ENCODE results near the gene HEG1.

The HEG1 gene

DNA sequence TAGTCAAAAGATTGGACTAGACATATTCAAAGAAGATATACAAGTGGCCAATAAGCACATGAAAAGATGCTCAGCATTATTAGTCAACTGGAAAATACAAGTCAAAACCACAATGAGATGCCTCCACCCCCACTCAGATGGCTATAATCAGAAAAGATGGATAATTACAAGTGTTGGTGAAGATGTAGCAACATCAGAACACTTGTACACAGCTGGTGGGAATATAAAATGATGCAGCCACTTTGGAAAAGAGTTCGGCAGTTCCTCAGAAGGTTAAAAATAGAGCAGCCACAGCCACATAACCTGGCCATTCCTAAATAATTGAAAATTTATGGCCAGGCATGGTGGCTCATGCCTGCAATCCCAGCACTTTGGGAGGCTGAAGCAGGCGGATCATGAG, 38.4 kb downstream of the HEG1 start:
- H3K36me3 ChIP-seq (ENCODE audit: control insufficient read depth, insufficient read depth, low read length), result peaks cover 26% of the 10 kb centered on the region
- H3K27me3 ChIP-seq (replicated peaks; ENCODE audit: control insufficient read depth, insufficient read depth, low read length), result no peaks in the 10 kb centered on the region
- TF ChIP-seq, protein P1, sequence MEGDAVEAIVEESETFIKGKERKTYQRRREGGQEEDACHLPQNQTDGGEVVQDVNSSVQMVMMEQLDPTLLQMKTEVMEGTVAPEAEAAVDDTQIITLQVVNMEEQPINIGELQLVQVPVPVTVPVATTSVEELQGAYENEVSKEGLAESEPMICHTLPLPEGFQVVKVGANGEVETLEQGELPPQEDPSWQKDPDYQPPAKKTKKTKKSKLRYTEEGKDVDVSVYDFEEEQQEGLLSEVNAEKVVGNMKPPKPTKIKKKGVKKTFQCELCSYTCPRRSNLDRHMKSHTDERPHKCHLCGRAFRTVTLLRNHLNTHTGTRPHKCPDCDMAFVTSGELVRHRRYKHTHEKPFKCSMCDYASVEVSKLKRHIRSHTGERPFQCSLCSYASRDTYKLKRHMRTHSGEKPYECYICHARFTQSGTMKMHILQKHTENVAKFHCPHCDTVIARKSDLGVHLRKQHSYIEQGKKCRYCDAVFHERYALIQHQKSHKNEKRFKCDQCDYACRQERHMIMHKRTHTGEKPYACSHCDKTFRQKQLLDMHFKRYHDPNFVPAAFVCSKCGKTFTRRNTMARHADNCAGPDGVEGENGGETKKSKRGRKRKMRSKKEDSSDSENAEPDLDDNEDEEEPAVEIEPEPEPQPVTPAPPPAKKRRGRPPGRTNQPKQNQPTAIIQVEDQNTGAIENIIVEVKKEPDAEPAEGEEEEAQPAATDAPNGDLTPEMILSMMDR (IDR thresholded peaks at IDR 0.05; ENCODE audit: insufficient read depth, low read length, poor library complexity, severe bottlenecking), result no peak
- H3K4me3 ChIP-seq (replicated peaks; ENCODE audit: low read depth, low read length), result no peak overlapping the region
- DNase-seq (ENCODE audit: extremely low read depth, insufficient read length), result no peak

DNA sequence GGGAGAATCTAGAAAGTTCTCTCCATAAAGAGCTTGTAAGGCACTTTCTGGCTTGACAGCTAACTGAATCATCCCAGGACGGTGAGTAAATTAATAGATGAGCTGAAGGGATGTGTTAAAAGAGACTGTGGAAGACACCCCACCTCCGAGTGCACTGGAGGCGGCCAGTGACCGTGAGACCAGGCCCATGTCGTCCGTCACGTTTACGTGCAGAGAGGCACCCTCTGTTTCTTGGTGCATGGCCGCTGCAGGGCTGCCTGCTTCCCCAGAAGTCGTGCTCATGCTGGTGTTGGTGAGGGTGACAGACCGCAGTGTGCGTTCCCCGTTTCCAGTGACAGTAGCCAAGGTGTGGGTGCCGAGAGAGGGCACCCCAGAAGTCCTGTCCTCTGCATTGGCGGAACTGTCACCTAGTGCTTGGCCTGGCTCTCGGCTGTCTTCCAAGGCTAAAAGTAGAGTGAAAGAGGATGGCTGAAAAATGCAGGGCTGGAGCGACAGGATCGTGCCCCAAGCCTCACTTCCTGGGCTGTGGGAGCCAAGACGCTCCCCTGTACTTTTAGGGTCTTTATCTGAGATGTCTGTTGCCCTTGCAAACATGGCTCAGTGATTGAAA, 41.1 kb downstream of the HEG1 start:
- no peak for DNase-seq (ENCODE audit: extremely low read depth, insufficient read length)
- TF ChIP-seq, protein P1 (IDR thresholded peaks at IDR 0.05; ENCODE audit: insufficient read depth, low read length, poor library complexity, severe bottlenecking), result no peak
- H3K36me3 ChIP-seq (ENCODE audit: control insufficient read depth, insufficient read depth, low read length), result peaks cover 39% of the 10 kb centered on the region

DNA sequence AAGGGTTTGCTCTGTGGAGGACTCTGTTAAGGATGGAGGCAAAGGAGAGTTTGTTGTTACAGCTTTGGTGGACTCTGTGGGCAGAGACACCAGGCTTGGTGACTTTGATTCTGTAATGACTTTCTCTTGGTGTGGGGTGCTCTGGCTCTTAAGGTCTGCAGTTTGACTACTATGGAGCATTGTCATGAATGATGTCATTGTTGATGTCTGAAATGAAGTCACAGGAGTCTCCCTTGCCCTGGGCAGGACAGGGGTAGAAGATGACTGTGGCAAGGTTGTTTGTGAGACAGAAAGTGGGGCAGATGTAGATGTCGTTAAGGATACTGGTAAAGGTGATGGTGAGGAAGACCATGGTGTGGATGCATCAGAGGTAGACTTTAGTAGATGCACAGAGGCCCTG, 42.7 kb downstream of the HEG1 start:
- Histone ChIP-seq H3K27me3 (replicated peaks; ENCODE audit: control insufficient read depth, insufficient read depth, low read length) (no peaks in the 10 kb centered on the region), H3K36me3 (ENCODE audit: control insufficient read depth, insufficient read depth, low read length) (peaks cover 36% of the 10 kb centered on the region), H3K4me3 (replicated peaks; ENCODE audit: low read depth, low read length) (no peak overlapping the region)
- DNase-seq (ENCODE audit: extremely low read depth, insufficient read length), result no peak
- TF ChIP-seq, protein P1 (IDR thresholded peaks at IDR 0.05; ENCODE audit: insufficient read depth, low read length, poor library complexity, severe bottlenecking), result no peak

More for the DNA sequence above, 41.1 kb downstream of the HEG1 start:
- Histone ChIP-seq H3K4me3 (replicated peaks; ENCODE audit: low read depth, low read length) (no peak overlapping the region), H3K27me3 (replicated peaks; ENCODE audit: control insufficient read depth, insufficient read depth, low read length) (no peaks in the 10 kb centered on the region)

DNA sequence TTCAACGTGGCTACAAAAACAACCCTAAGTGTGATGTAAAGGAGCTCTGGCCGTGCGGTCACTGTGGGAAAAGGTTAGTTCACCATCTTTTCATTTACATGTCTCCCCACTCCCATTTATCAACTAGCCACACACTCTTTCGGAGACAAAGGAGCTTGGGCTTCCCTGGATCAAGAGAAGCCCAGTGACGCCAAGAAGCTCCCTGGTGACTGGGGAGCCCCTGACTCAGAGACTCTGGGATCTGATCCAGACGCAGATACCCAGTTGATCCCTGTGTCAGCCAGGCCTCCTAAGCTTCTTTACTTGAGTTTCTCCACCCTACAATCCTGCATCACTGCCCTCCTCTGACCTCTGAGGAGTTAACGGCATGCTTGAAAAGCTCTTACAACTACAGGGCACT, 43.9 kb downstream of the HEG1 start:
- no peak overlapping the region for H3K4me3 ChIP-seq (replicated peaks; ENCODE audit: low read depth, low read length)
- H3K27me3 ChIP-seq (replicated peaks; ENCODE audit: control insufficient read depth, insufficient read depth, low read length), result no peaks in the 10 kb centered on the region
- TF ChIP-seq, protein P1 (IDR thresholded peaks at IDR 0.05; ENCODE audit: insufficient read depth, low read length, poor library complexity, severe bottlenecking), result no peak
- H3K36me3 ChIP-seq (ENCODE audit: control insufficient read depth, insufficient read depth, low read length), result peaks cover 38% of the 10 kb centered on the region
- no peak for DNase-seq (ENCODE audit: extremely low read depth, insufficient read length)

DNA sequence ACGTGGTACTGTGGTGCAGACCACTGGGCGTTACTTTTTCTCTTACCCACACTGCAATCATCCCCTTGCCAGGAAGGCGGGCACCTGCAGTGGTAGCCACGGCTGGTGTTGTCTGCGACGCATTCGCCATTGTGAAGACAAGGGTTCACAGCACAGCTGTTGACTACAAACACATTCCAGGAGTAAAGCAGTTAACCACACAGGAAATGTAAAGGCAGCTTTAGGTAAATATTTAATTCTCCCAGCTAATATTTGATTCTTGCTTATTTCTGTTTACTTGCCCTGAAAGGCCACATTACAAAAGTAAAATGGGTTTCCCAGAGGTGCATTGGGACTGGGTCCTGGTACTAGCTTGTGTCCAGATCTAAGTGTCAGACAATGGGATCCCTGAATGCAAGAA, 45.4 kb downstream of the HEG1 start:
- TF ChIP-seq, protein P1 (IDR thresholded peaks at IDR 0.05; ENCODE audit: insufficient read depth, low read length, poor library complexity, severe bottlenecking), result no peak
- Histone ChIP-seq H3K4me3 (replicated peaks; ENCODE audit: low read depth, low read length) (no peak overlapping the region), H3K27me3 (replicated peaks; ENCODE audit: control insufficient read depth, insufficient read depth, low read length) (no peaks in the 10 kb centered on the region), H3K36me3 (ENCODE audit: control insufficient read depth, insufficient read depth, low read length) (peaks cover 44% of the 10 kb centered on the region)
- DNase-seq (ENCODE audit: extremely low read depth, insufficient read length), result no peak

DNA sequence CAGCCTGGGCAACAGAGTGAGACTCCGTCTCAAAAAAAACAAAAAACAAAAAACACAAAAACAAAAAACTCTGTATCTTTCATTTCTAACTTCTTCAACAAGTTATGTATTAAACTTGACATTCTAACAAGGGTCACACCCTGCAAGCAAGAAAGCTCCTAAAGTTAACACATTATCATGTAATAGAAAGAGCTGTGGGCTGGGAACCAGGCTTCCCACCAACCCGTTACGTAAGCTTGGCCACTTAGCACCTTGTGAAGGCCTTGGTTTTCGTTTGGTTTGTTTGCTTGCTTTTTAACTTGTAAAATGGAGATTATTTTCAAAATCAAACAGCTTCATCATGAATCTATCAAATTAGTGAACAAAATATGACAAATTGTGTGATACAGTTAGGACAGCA, 47.0 kb downstream of the HEG1 start:
- DNase-seq (ENCODE audit: extremely low read depth, insufficient read length), result no peak
- Histone ChIP-seq H3K4me3 (replicated peaks; ENCODE audit: low read depth, low read length) (no peak overlapping the region), H3K27me3 (replicated peaks; ENCODE audit: control insufficient read depth, insufficient read depth, low read length) (no peaks in the 10 kb centered on the region), H3K36me3 (ENCODE audit: control insufficient read depth, insufficient read depth, low read length) (peaks cover 44% of the 10 kb centered on the region)
- TF ChIP-seq, protein P1 (IDR thresholded peaks at IDR 0.05; ENCODE audit: insufficient read depth, low read length, poor library complexity, severe bottlenecking), result no peak
